GM12878 (cell line): ENCODE measurements around the gene OTUB2. TPM values are rescaled to one million over a fixed set of nuclear protein-coding genes. Genes with fewer than 3 reads are reported as not detected.

ENCODE experiments used
- ATAC-seq: fragments of 200-7000 bp; cut with Tn5 transposase; 3 replicates; pipeline ENCODE4 v1.9.1; 2020; ENCODE audit warnings: mild to moderate bottlenecking, moderate library complexity
- BruUV-seq: library from RNA; stranded (reverse); fragments of 400-500 nt; replicated peaks from 2 replicates; lab custom pipeline; 2021; lab: Mats Ljungman, UMichigan
- CTCF ChIA-PET: fragments of 300-600 bp; sonication (Branson Sonifier 250); formaldehyde crosslinking; extraction: SDS; loops from one replicate; lab custom pipeline; 2021; ENCODE audit warnings: inconsistent platforms; lab: Yijun Ruan, JAX
- POLR2A ChIA-PET: fragments of 350-600 bp; formaldehyde crosslinking; extraction: SDS; loops from one replicate; lab custom pipeline; 2021; ENCODE audit warnings: inconsistent platforms; lab: Charles Lee
- RAD21 ChIA-PET: fragments of 300-600 bp; sonication (Branson Sonifier 250); formaldehyde crosslinking; loops from one replicate; lab custom pipeline; 2023; ENCODE audit warnings: antibody characterized with exemption; ENCODE audit not compliant: unreplicated experiment; lab: Charles Lee
- SMC1A ChIA-PET: fragments of 300-600 bp; sonication (Branson Sonifier 250); formaldehyde crosslinking; loops from one replicate; lab custom pipeline; 2023; ENCODE audit not compliant: unreplicated experiment, uncharacterized antibody; lab: Charles Lee
- DNase-seq: peaks from one replicate; pipeline ENCODE4 v3.0.0-alpha.2; 2011; ENCODE audit warnings: low read depth, low spot score
- FAIRE-seq: peaks from 3 replicates; lab custom pipeline; 2011; peaks lifted over from hg19 to GRCh38; lab: Jason Lieb, UNC
- H2AFZ ChIP-seq: 2 replicates; pipeline ENCODE4 v1.6.0; 2011; ENCODE audit warnings: low read depth, low read length, control low read depth; ENCODE audit not compliant: control insufficient read depth
- H3K27ac ChIP-seq: 2 replicates; pipeline ENCODE4 v1.5.1; 2011; ENCODE audit warnings: control low read depth; ENCODE audit not compliant: control insufficient read depth, insufficient read depth
- H3K27me3 ChIP-seq, 2 experiments: replicated peaks in 1 of 2; 2 replicates each; pipeline versions ENCODE4 v1.6.0 to v1.6.1; 2011; ENCODE audit warnings: low read length in 1 of 2; ENCODE audit not compliant: control insufficient read depth in 2 of 2, insufficient read depth in 2 of 2
- H3K36me3 ChIP-seq, 2 experiments: 2 replicates each; pipeline ENCODE4 v1.5.1; 2011; ENCODE audit warnings: low read length in 1 of 2; ENCODE audit not compliant: control insufficient read depth in 2 of 2, insufficient read depth in 2 of 2
- H3K4me1 ChIP-seq: 2 replicates; pipeline ENCODE4 v1.6.1; 2011; ENCODE audit warnings: mild to moderate bottlenecking, low read length, moderate library complexity, mixed read lengths; ENCODE audit not compliant: control insufficient read depth, insufficient read depth
- H3K4me2 ChIP-seq: 2 replicates; pipeline ENCODE4 v1.6.0; 2011; ENCODE audit warnings: control low read depth; ENCODE audit not compliant: control insufficient read depth, insufficient read depth
- H3K4me3 ChIP-seq: fragments of 200-600 bp; sonication (generic); 2 replicates; pipeline ENCODE4 v1.5.1; 2016
- H3K79me2 ChIP-seq: 2 replicates; pipeline ENCODE4 v1.6.0; 2011; ENCODE audit warnings: low read length; ENCODE audit not compliant: control insufficient read depth, insufficient read depth
- H3K9ac ChIP-seq: 2 replicates; pipeline ENCODE4 v1.8.0; 2011; ENCODE audit warnings: low read length, control low read depth, mixed read lengths; ENCODE audit not compliant: control insufficient read depth, insufficient read depth
- H3K9me3 ChIP-seq: replicated peaks from 3 replicates; pipeline ENCODE4 v1.5.1; 2011; ENCODE audit warnings: mild to moderate bottlenecking, low read length; ENCODE audit not compliant: control insufficient read depth, insufficient read depth
- H4K20me1 ChIP-seq: 2 replicates; pipeline ENCODE4 v1.6.0; 2011; ENCODE audit not compliant: control insufficient read depth, insufficient read depth
- ATF2 ChIP-seq: IDR thresholded peaks from 2 replicates; pipeline ENCODE4 v1.6.1; 2012; ENCODE audit warnings: low read length, inconsistent platforms
- ELK1 ChIP-seq: IDR thresholded peaks from 2 replicates; pipeline ENCODE4 v1.6.1; 2012; ENCODE audit warnings: low read depth, low read length, improper control_type of control experiment
- EP300 ChIP-seq, 2 experiments: fragments of 150-350 bp in 1 of 2; IDR thresholded peaks; 2 replicates each; pipeline ENCODE4 v1.6.1; 2011 to 2012; ENCODE audit warnings: low read depth in 2 of 2, low read length in 2 of 2, borderline replicate concordance in 1 of 2, improper control_type of control experiment in 1 of 2, inconsistent platforms in 1 of 2; ENCODE audit not compliant: control insufficient read depth in 1 of 2
- MYC ChIP-seq: IDR thresholded peaks from 2 replicates; pipeline ENCODE4 v1.6.1; 2011; ENCODE audit warnings: mild to moderate bottlenecking, low read length, moderate library complexity, inconsistent platforms; ENCODE audit not compliant: insufficient read depth, insufficient replicate concordance, insufficient read length, severe bottlenecking
- NFXL1 ChIP-seq: fragments of 450-650 bp; IDR thresholded peaks from 2 replicates; pipeline ENCODE4 v1.6.1; 2017; ENCODE audit warnings: antibody characterized with exemption, mild to moderate bottlenecking, borderline replicate concordance
- RAD51 ChIP-seq: fragments of 450-650 bp; IDR thresholded peaks from 2 replicates; pipeline ENCODE4 v1.6.1; 2016; ENCODE audit warnings: moderate library complexity, mild to moderate bottlenecking, inconsistent platforms
- STAT1 ChIP-seq: fragments of 450-650 bp; conservative IDR thresholded peaks from 2 replicates; pipeline ENCODE4 v1.6.1; 2014; ENCODE audit warnings: antibody characterized with exemption, mild to moderate bottlenecking
- YY1 ChIP-seq: IDR thresholded peaks from 2 replicates; pipeline ENCODE4 v1.6.1; 2011; ENCODE audit warnings: low read depth, mild to moderate bottlenecking, low read length
- WGBS: methylation state at CpG from one replicate; pipeline ENCODE4 v1.1.6; 2016; ENCODE audit warnings: low lambda C conversion rate; ENCODE audit not compliant: insufficient replicate concordance, insufficient coverage; ENCODE audit errors: missing lambda C conversion rate; 5-methylcytosine and 5-hydroxymethylcytosine counted together
- in situ Hi-C: fragments of 300-500 bp; cut with MboI; formaldehyde crosslinking; loops from 9 replicates; pipeline ENCODE4 v1.14.3; 2018; ENCODE audit warnings: mixed read lengths
- intact Hi-C: fragments of 100-400 bp; cut with micrococcal nuclease; formaldehyde crosslinking; loops from one replicate; pipeline ENCODE4 v1.14.2; 2022; ENCODE audit not compliant: unreplicated experiment
- polyA plus RNA-seq, 11 experiments: library from polyadenylated mRNA; depleted of rRNA in 4 of 11; unstranded in 6 of 11; stranded (reverse) in 5 of 11; fragments of >200 nt; fragmentation: Nextera tagmentation in 4 of 11; fragmentation: Illumina TruSeq in 1 of 11; extraction: Ambion mirVana in 4 of 11; extraction: Trizol in 1 of 11; gene quantifications; 1 replicate in 1 of 11; 2 replicates in 10 of 11; pipeline versions ENCODE4 v1.2.1 to v1.2.3, GENCODE V29; 2011 to 2016; ENCODE audit warnings: inconsistent platforms in 2 of 11, missing spikeins in 2 of 11, low read depth in 1 of 11
- total RNA-seq, 4 experiments: library from RNA; depleted of rRNA in 3 of 4; stranded (reverse); fragments of >200 nt in 3 of 4; fragmentation: Illumina TruSeq in 1 of 4; extraction: Trizol in 1 of 4; gene quantifications; 2 replicates each; pipeline versions ENCODE4 v1.2.1 to v1.2.3, GENCODE V29; 2013 to 2021

The OTUB2 gene
- total and polyA plus RNA-seq, 10 of the 15 experiments (the other 5 are each of a cell fraction or from before 2014, with no cell fraction given), result 0.05 to 0.82 (median 0.43) TPM

GRCh38 chr14:94042433-94043091 lies 16.4 kb downstream of the OTUB2 start (continued):
- TF ChIP-seq ATF2 (no peak), YY1 (no peak), RAD51 (no peak), ELK1 (no peak), MYC (no peak), STAT1 (no peak)

GRCh38 chr14:94043111-94043755 lies 17.1 kb downstream of the OTUB2 start:
- ATAC-seq (no peak), FAIRE-seq (no peak)
- in situ Hi-C loops, result no loop called here

More at GRCh38 chr14:94043111-94043755, 17.1 kb downstream of the OTUB2 start:
- DNase-seq, result no peak
- ChIA-PET RAD21 (interaction anchor here (2.6 kb wide), 1 partner anchor 94 kb away, joined by 6 read pairs; no protein-coding TSS in a partner anchor), SMC1A (no interaction called here), CTCF (interaction anchor here (1.4 kb wide), 1 partner anchor 21 kb away, joined by 3 read pairs; no protein-coding TSS in a partner anchor), POLR2A (no interaction called here)
- no TSS peak for BruUV-seq
- H3K79me2 ChIP-seq, result no peaks in the 10 kb centered on the region
- TF ChIP-seq NFXL1, result no peak
- TF ChIP-seq EP300 (IDR thresholded peaks at IDR 0.05; ENCODE audit: borderline replicate concordance in 1 of 2, control insufficient read depth in 1 of 2, low read depth in 2 of 2, low read length in 2 of 2), result no peak
- H4K20me1 ChIP-seq, result no peaks in the 10 kb centered on the region
- no peak overlapping the region for H3K9ac ChIP-seq
- 73% methylated on average over 13 of the region's 13 CpGs for WGBS
- H3K36me3 ChIP-seq, result peaks cover 6 to 7% of the 10 kb centered on the region in 2 experiments; a peak in 3 of 4 replicates
- H3K9me3 ChIP-seq, result no peaks in the 10 kb centered on the region
- H3K27me3 ChIP-seq, result no peaks in the 10 kb centered on the region
- H3K4me3 ChIP-seq, result no peak overlapping the region
- H3K4me2 ChIP-seq, result no peak overlapping the region
- H2AFZ ChIP-seq, result no peak overlapping the region
- H3K4me1 ChIP-seq, result no peaks in the 10 kb centered on the region
- no peak overlapping the region for H3K27ac ChIP-seq
- intact Hi-C loops, result no loop called here
